Kidney epithelial cell (primary cell): ENCODE measurements around the gene XPNPEP2. TPM values are rescaled to one million over a fixed set of nuclear protein-coding genes. Genes with fewer than 3 reads are reported as not detected.

ENCODE experiments used
- DNase-seq: peaks from one replicate; pipeline ENCODE4 v3.0.0-alpha.2; 2010; ENCODE audit warnings: low read depth
- H3K27me3 ChIP-seq: 2 replicates; pipeline ENCODE4 v1.6.0; 2011; ENCODE audit warnings: low read length; ENCODE audit not compliant: control insufficient read depth, insufficient read depth
- H3K36me3 ChIP-seq: 2 replicates; pipeline ENCODE4 v1.5.1; 2011; ENCODE audit warnings: low read length; ENCODE audit not compliant: control insufficient read depth, insufficient read depth
- H3K4me3 ChIP-seq: 2 replicates; pipeline ENCODE4 v1.5.1; 2011; ENCODE audit warnings: low read depth, mild to moderate bottlenecking, control low read depth, low read length
- CTCF ChIP-seq: IDR thresholded peaks from 2 replicates; pipeline ENCODE4 v1.5.1; 2011; ENCODE audit warnings: mild to moderate bottlenecking, moderate library complexity, low read length, control low read depth, inconsistent platforms; ENCODE audit not compliant: insufficient read depth, poor library complexity, severe bottlenecking
- total RNA-seq: library from RNA; depleted of rRNA; stranded (reverse); fragments of >200 nt; gene quantifications from 2 replicates; pipeline ENCODE4 v1.2.3, GENCODE V29; 2015

The XPNPEP2 gene
- total RNA-seq, 1 donor from 2014 or later = not detected

- no peak for DNase-seq
- peak; percentile 23 for TF ChIP-seq CTCF
- Histone ChIP-seq H3K4me3 (no peak overlapping the region), H3K27me3 (peaks cover 2% of the 10 kb centered on the region), H3K36me3 (no peaks in the 10 kb centered on the region)
Observed at GRCh38 chrX:129754056-129755024, 15.6 kb downstream of the XPNPEP2 start.

DNA sequence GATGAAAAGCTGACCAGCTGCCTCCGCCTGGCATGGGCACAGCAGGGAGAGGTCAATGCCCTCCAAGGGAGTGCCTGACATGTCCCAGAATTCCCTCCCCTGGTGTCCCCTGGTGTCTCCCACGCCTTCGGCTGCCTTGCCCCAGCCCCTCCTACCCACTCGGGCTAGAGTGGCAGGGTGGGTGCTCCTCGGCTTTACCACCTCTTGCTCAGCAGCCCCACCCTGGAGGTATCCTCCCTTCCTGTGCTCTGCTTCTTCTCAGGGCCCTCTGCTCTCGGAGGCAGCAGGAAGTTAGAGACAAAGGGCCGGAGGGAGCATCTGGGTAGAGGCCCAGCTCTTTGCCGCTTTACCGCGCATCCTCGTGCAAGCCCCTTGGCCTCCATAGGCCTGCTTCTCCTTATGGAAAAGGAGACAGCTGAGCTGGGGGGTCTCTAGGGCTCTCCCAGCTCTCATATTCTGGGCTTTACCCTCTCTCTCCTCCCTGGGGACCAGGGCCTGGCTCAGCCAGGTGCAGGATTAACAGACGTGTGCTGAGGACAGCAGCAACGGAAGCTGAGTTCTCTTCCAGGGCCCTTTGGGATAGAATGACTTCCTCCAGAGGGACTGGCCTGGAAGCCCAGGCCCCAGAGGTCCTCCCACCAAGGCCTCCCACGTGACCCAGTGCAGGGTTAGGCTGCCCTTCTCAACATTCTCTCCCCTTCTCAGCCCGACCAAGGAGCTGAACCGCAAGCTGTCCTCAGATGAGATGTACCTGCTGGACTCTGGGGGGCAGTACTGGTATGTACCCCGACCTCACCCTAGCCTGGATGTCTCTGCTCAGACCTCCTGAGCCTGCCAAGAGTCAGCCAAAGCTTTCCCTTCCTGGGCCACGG lies 17.2 kb downstream of the XPNPEP2 start:
- Histone ChIP-seq H3K4me3 (no peak overlapping the region), H3K27me3 (peaks cover 2% of the 10 kb centered on the region), H3K36me3 (no peaks in the 10 kb centered on the region)
- TF ChIP-seq CTCF = no peak
- no peak for DNase-seq

DNA sequence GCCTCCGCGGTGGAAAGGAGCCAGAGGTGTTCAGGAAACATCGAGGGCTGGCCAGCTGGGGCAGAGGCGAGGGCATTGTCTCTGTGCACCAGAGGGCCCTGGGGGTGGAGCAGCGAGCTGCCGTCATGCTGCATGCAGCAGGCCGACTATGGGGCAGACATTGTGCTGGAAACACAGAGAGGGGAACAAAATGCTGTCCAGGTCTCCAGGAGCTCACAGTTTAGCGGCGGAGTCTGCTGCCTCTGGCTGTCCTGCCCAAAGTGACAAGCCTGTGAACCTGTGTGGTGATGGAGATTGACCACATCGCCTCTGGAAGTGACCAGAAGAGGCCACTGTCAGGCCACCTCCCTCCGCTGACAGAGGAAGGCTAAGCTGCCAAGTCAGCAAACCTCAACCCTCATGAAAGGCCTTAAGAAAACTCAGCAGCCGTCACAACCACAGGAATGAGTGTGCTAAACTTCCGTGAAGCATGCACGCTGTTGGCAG lies 20.8 kb downstream of the XPNPEP2 start:
- TF ChIP-seq CTCF = peak; percentile 3
- DNase-seq = peak; percentile 32
- Histone ChIP-seq H3K4me3 (no peak overlapping the region), H3K36me3 (no peaks in the 10 kb centered on the region), H3K27me3 (no peaks in the 10 kb centered on the region)

DNA sequence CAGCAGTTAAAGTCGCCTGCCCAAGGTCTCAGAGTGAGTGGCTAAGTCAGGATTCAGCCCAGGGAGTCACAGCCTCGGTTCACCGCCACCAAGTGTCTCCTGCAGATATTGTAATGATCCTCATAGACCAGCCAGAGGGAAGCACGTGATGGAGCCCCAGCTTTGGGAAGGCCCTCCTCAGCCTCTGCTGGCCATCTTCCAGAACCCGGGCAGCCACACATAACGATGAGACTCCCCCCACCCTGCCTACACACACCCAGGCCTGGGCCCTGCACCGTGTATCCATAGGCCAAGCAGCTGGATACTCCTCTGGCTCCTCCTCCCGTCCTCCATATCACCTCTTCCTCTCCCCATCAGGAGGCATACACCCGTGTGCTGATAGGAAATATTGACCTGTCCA lies 21.4 kb downstream of the XPNPEP2 start:
- no peaks in the 10 kb centered on the region for H3K36me3 ChIP-seq
- DNase-seq = no peak
- H3K4me3 ChIP-seq = no peak overlapping the region
- H3K27me3 ChIP-seq = no peaks in the 10 kb centered on the region
- no peak for TF ChIP-seq CTCF

- Histone ChIP-seq H3K4me3 (no peak overlapping the region), H3K27me3 (no peaks in the 10 kb centered on the region), H3K36me3 (no peaks in the 10 kb centered on the region)
- no peak for DNase-seq
- TF ChIP-seq CTCF = no peak
Observed at GRCh38 chrX:129760981-129761380, 22.2 kb downstream of the XPNPEP2 start.
